K562 (cell line): ENCODE data around the gene HDHD2. TPM values are rescaled to one million over a fixed set of nuclear protein-coding genes. Genes with fewer than 3 reads are reported as not detected.

ENCODE experiments used
- AFF4 ChIP-seq: sonication (generic); formaldehyde crosslinking; IDR thresholded peaks from 2 replicates; pipeline ENCODE4 v1.8.0; 2023; ENCODE audit warnings: mild to moderate bottlenecking, missing genetic modification reagents
- ASH1L ChIP-seq: fragments of 450-650 bp; IDR thresholded peaks from 2 replicates; pipeline ENCODE4 v1.6.1; 2018; ENCODE audit warnings: borderline replicate concordance, mild to moderate bottlenecking, low read depth; ENCODE audit not compliant: partially characterized antibody
- CREB3 ChIP-seq: fragments of 450-650 bp; conservative IDR thresholded peaks from 2 replicates; pipeline ENCODE4 v1.6.1; 2016; ENCODE audit warnings: missing genetic modification characterization, low read depth, mild to moderate bottlenecking, missing compliant biosample characterization, moderate library complexity
- HNRNPLL ChIP-seq: fragments of 200-400 bp; formaldehyde crosslinking; IDR thresholded peaks from 2 replicates; pipeline ENCODE4 v1.6.1; 2017; ENCODE audit warnings: low read length, low read depth, mild to moderate bottlenecking; ENCODE audit not compliant: poor library complexity, severe bottlenecking
- KLF16 ChIP-seq: IDR thresholded peaks from 2 replicates; pipeline ENCODE4 v1.6.1; 2016; ENCODE audit warnings: antibody characterized with exemption
- LCOR ChIP-seq: sonication (generic); formaldehyde crosslinking; IDR thresholded peaks from 2 replicates; pipeline ENCODE4 v1.8.0; 2022; ENCODE audit warnings: mild to moderate bottlenecking, missing genetic modification reagents
- MCM7 ChIP-seq, 2 experiments: fragments of 450-650 bp; IDR thresholded peaks; 2 replicates each; pipeline ENCODE4 v1.6.1; 2016 to 2018
- MLX ChIP-seq, 2 experiments: fragments of 450-650 bp in 1 of 2; sonication (generic) in 1 of 2; formaldehyde crosslinking; conservative IDR thresholded peaks; 2 replicates each; pipeline versions ENCODE4 v1.4.0 to v1.8.1; 2020 to 2022; ENCODE audit warnings: mild to moderate bottlenecking in 1 of 2, missing genetic modification reagents in 1 of 2
- MXI1 ChIP-seq: IDR thresholded peaks from 2 replicates; pipeline ENCODE4 v1.6.1; 2011; ENCODE audit warnings: low read depth, mild to moderate bottlenecking, improper control_type of control experiment, low read length
- PHF8 ChIP-seq: fragments of 200-600 bp; sonication (generic); IDR thresholded peaks from 2 replicates; pipeline ENCODE4 v1.6.1; 2012; ENCODE audit warnings: mixed run types, mild to moderate bottlenecking, inconsistent platforms, low read length, moderate library complexity, borderline replicate concordance
- POLR2G ChIP-seq: fragments of 200-400 bp; formaldehyde crosslinking; IDR thresholded peaks from 2 replicates; pipeline ENCODE4 v1.6.1; 2017; ENCODE audit warnings: low read depth, mild to moderate bottlenecking, antibody characterized with exemption, low read length, moderate library complexity
- YY1 ChIP-seq, 3 experiments: IDR thresholded peaks; 2 replicates each; pipeline ENCODE4 v1.6.1; 2011; ENCODE audit warnings: low read length in 2 of 3, mild to moderate bottlenecking in 2 of 3, moderate library complexity in 2 of 3, borderline replicate concordance in 1 of 3, control low read depth in 1 of 3, low read depth in 1 of 3; ENCODE audit not compliant: insufficient read depth in 3 of 3, insufficient replicate concordance in 2 of 3, control insufficient read depth in 1 of 3, insufficient read length in 1 of 3; ENCODE audit errors: extremely low read depth in 1 of 3
- ZBTB9 ChIP-seq: fragments of 450-650 bp; formaldehyde crosslinking; IDR thresholded peaks from 2 replicates; pipeline ENCODE4 v1.4.0; 2020; ENCODE audit warnings: mild to moderate bottlenecking, moderate library complexity
- ZNF134 ChIP-seq: fragments of 250-450 bp; sonication (Bioruptor Pico); conservative IDR thresholded peaks from 2 replicates; pipeline ENCODE4 v1.4.0; 2020
- ZNF384 ChIP-seq: IDR thresholded peaks from 2 replicates; pipeline ENCODE4 v1.6.1; 2012; ENCODE audit warnings: low read depth, low read length, improper control_type of control experiment
- ZNF740 ChIP-seq, 3 experiments: fragments of 200-800 bp in 1 of 3; sonication (Bioruptor generic) in 1 of 3; sonication (generic) in 1 of 3; formaldehyde crosslinking in 1 of 3; IDR thresholded peaks; 2 replicates each; pipeline versions ENCODE4 v1.6.1 to v1.8.0; 2016 to 2022; ENCODE audit warnings: mild to moderate bottlenecking in 2 of 3, missing compliant biosample characterization in 2 of 3, missing genetic modification characterization in 2 of 3, missing genetic modification reagents in 1 of 3
- polyA plus RNA-seq, 8 experiments: library from polyadenylated mRNA; depleted of rRNA in 4 of 8; stranded (reverse) in 5 of 8; unstranded in 3 of 8; fragments of >200 nt; fragmentation: Nextera tagmentation in 2 of 8; fragmentation: Illumina TruSeq in 1 of 8; extraction: Ambion mirVana in 2 of 8; extraction: Trizol in 1 of 8; gene quantifications; 2 replicates each; pipeline versions ENCODE4 v1.2.1 to v1.2.3, GENCODE V29; 2011 to 2014; ENCODE audit warnings: inconsistent platforms in 1 of 8, missing spikeins in 1 of 8
- total RNA-seq, 7 experiments: library from RNA; depleted of rRNA in 6 of 7; stranded (reverse); fragments of >200 nt in 6 of 7; fragmentation: Illumina TruSeq in 2 of 7; extraction: Trizol in 2 of 7; gene quantifications; 2 replicates each; pipeline versions ENCODE4 v1.2.1 to v1.2.3, GENCODE V29; 2011 to 2021; ENCODE audit warnings: low replicate concordance in 1 of 7

The HDHD2 gene
- total and polyA plus RNA-seq, 9 of the 15 experiments (the other 6 are each of a cell fraction or from before 2014, with no cell fraction given), result 6.8 to 25.2 (median 21.5) TPM

- TF ChIP-seq ZNF740 (CRISPR knock-in tag; IDR thresholded peaks at IDR 0.05), result no peak
- TF ChIP-seq ZNF740 (tag; IDR thresholded peaks at IDR 0.05), result no peak
- peak; percentile 46; the same call in 1 of the 2 replicates for TF ChIP-seq KLF16
- TF ChIP-seq MLX (CRISPR knock-in tag; conservative IDR thresholded peaks at IDR 0.05), result no peak
- TF ChIP-seq YY1 (IDR thresholded peaks at IDR 0.05; ENCODE audit: borderline replicate concordance in 1 of 3, control insufficient read depth in 1 of 3, extremely low read depth in 1 of 3, insufficient read depth in 3 of 3, insufficient read length in 1 of 3, insufficient replicate concordance in 2 of 3, low read depth in 1 of 3, low read length in 2 of 3), result peak in 2 of 3 experiments; percentile 23 to 71
- peak; percentile 52 for TF ChIP-seq HNRNPLL
- TF ChIP-seq POLR2G, result peak; percentile 90
- TF ChIP-seq CREB3, result no peak
- peak; percentile 82; the same call in 1 of the 2 replicates for TF ChIP-seq PHF8
- no peak for TF ChIP-seq ASH1L
- no peak for TF ChIP-seq MCM7 (IDR thresholded peaks at IDR 0.05)
- TF ChIP-seq ZNF384, result no peak
- TF ChIP-seq LCOR (CRISPR knock-in tag), result no peak
- TF ChIP-seq ZNF134 (CRISPR knock-in tag), result no peak
- no peak for TF ChIP-seq AFF4
- no peak for TF ChIP-seq ZBTB9
- no peak for TF ChIP-seq MXI1
Observed at GRCh38 chr18:47175898-47176575, 25.7 kb upstream of the HDHD2 start, which contains the start of gene IER3IP1 (continued).
